ENCODE data around the gene PNMA8C.

The PNMA8C gene

DNA sequence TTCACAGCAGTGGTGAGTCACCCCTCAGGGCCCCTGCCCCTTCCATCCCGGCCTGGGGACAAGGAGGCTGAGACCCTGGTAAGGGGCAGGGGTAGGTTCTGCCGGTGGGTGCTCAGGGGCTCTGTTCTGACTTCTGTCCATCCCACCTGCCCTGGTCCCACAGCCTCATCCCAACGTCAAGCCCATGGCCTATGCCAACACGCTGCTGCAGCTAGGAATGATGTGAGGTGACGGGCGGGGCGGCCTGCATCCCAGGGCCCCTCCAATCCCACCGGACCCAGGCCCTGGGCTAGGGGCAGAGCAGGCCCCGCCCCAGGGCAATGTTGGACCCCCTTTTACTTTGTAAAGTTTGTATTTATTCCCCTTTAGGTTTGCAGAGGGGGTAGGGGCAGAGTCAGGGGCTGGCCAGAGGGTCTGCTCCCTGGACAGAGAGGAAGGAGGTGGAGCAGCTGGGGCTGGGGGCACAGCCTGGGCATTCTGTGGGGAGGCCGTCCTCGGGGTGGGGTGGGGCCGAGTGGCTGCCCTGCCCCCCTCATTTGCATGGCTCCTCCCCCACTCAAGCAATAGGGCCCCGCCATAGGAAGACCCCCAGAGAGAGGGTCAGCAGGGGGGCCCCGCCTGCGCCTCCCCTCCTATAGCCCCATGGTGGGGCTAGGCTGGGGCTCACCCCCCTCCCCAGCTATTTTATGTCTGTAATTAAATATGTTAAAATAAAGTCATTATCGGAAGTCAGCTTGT lies 38.4 kb downstream of the PNMA8C start:
- Histone ChIP-seq H3K36me3 (replicated peaks; ENCODE audit: low read depth, low read length) (peaks cover 57% of the 10 kb centered on the region), H3K9ac (ENCODE audit: low read length) (no peak overlapping the region)
- TF ChIP-seq, protein P1, sequence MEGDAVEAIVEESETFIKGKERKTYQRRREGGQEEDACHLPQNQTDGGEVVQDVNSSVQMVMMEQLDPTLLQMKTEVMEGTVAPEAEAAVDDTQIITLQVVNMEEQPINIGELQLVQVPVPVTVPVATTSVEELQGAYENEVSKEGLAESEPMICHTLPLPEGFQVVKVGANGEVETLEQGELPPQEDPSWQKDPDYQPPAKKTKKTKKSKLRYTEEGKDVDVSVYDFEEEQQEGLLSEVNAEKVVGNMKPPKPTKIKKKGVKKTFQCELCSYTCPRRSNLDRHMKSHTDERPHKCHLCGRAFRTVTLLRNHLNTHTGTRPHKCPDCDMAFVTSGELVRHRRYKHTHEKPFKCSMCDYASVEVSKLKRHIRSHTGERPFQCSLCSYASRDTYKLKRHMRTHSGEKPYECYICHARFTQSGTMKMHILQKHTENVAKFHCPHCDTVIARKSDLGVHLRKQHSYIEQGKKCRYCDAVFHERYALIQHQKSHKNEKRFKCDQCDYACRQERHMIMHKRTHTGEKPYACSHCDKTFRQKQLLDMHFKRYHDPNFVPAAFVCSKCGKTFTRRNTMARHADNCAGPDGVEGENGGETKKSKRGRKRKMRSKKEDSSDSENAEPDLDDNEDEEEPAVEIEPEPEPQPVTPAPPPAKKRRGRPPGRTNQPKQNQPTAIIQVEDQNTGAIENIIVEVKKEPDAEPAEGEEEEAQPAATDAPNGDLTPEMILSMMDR (IDR thresholded peaks at IDR 0.05; ENCODE audit: low read depth, low read length), result no peak
- TF ChIP-seq EZH2phosphoT487 (IDR thresholded peaks at IDR 0.05; ENCODE audit: low read depth), result no peak

DNA sequence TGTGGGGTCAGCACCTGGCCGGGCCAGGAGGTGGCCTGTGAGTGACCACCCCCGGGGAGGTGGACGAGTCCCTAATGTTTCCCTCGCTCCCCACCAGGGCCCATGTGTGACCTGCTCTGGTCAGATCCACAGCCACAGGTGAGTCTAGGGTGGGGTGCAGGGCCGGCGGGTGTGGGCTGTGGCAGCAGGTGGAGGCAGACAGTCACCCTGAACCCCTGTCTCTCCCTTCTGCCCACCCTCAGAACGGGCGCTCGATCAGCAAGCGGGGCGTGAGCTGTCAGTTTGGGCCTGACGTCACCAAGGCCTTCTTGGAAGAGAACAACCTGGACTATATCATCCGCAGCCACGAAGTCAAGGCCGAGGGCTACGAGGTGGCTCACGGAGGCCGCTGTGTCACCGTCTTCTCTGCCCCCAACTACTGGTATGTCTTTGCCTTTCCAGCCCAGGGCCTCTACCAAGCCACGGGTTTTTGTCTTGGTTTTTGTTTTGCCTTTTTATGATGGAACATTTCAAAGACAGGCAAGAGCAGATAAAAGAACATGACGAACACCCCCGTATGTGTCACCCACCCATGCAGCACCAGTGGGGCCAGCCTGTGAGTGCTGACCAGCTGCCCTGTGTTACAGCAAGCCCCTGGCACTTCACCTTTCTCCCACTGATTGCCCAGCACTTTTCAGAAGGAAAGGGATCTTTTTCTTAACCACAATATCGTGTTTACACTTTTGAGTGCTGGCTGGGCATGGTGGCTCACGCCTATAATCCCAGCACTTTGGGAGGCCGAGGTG lies 40.2 kb downstream of the PNMA8C start:
- Histone ChIP-seq H3K79me2 (ENCODE audit: low read length) (no peaks in the 10 kb centered on the region), H3K27me3 (ENCODE audit: low read depth, low read length) (no peaks in the 10 kb centered on the region), H3K4me2 (ENCODE audit: low read length) (no peak overlapping the region), H3K9me3 (ENCODE audit: insufficient read depth, low read length) (no peaks in the 10 kb centered on the region), H4K20me1 (ENCODE audit: insufficient read depth, low read length) (no peaks in the 10 kb centered on the region), H3K4me1 (ENCODE audit: low read length) (no peaks in the 10 kb centered on the region), H2AFZ (ENCODE audit: low read depth, low read length) (no peak overlapping the region), H3K27ac (ENCODE audit: low read length) (no peak overlapping the region), H3K9ac (ENCODE audit: low read length) (no peak overlapping the region), H3K36me3 (replicated peaks; ENCODE audit: low read depth, low read length) (peaks cover 71% of the 10 kb centered on the region), H3K4me3 (ENCODE audit: low read length) (no peak overlapping the region)
- TF ChIP-seq, protein P1 (IDR thresholded peaks at IDR 0.05; ENCODE audit: low read depth, low read length), result no peak
- no peak for TF ChIP-seq EZH2phosphoT487 (IDR thresholded peaks at IDR 0.05; ENCODE audit: low read depth)

More for the DNA sequence above, 38.4 kb downstream of the PNMA8C start:
- Histone ChIP-seq H3K27me3 (ENCODE audit: low read depth, low read length) (no peaks in the 10 kb centered on the region), H3K79me2 (ENCODE audit: low read length) (no peaks in the 10 kb centered on the region), H3K4me2 (ENCODE audit: low read length) (no peak overlapping the region), H3K4me1 (ENCODE audit: low read length) (no peaks in the 10 kb centered on the region), H3K27ac (ENCODE audit: low read length) (no peak overlapping the region), H3K9me3 (ENCODE audit: insufficient read depth, low read length) (no peaks in the 10 kb centered on the region), H3K4me3 (ENCODE audit: low read length) (no peak overlapping the region), H4K20me1 (ENCODE audit: insufficient read depth, low read length) (no peaks in the 10 kb centered on the region), H2AFZ (ENCODE audit: low read depth, low read length) (no peak overlapping the region)

DNA sequence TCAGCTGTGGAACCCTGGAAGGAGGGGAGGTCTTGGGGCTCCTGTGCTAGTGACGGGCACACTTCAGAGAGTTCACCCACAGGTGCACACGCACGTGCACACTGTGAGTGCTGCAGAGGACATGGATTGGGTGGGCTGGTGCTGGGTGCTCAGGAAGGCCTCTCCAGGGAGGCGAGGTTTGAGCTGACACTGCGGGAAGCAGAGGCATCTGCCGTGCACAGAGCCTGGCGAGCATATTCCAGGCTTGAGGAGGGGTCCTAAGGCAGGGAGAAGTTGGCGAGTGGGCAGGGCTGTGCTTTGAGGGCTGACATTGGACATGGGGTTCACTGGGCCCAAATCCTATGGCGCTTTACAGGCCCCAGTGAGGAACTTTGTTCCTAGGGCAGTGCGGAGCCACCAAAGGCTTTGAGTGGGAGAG lies 41.0 kb downstream of the PNMA8C start:
- H3K4me3 ChIP-seq (ENCODE audit: low read length), result no peak overlapping the region
- H3K36me3 ChIP-seq (replicated peaks; ENCODE audit: low read depth, low read length), result peaks cover 70% of the 10 kb centered on the region
- H4K20me1 ChIP-seq (ENCODE audit: insufficient read depth, low read length), result no peaks in the 10 kb centered on the region
- no peak overlapping the region for H3K9ac ChIP-seq (ENCODE audit: low read length)
- H3K27me3 ChIP-seq (ENCODE audit: low read depth, low read length), result no peaks in the 10 kb centered on the region
- H3K9me3 ChIP-seq (ENCODE audit: insufficient read depth, low read length), result no peaks in the 10 kb centered on the region
- H3K4me1 ChIP-seq (ENCODE audit: low read length), result no peaks in the 10 kb centered on the region
- H2AFZ ChIP-seq (ENCODE audit: low read depth, low read length), result no peak overlapping the region
- no peak for TF ChIP-seq EZH2phosphoT487 (IDR thresholded peaks at IDR 0.05; ENCODE audit: low read depth)
- TF ChIP-seq, protein P1 (IDR thresholded peaks at IDR 0.05; ENCODE audit: low read depth, low read length), result no peak
- H3K4me2 ChIP-seq (ENCODE audit: low read length), result no peak overlapping the region
- no peaks in the 10 kb centered on the region for H3K79me2 ChIP-seq (ENCODE audit: low read length)
- no peak overlapping the region for H3K27ac ChIP-seq (ENCODE audit: low read length)

DNA sequence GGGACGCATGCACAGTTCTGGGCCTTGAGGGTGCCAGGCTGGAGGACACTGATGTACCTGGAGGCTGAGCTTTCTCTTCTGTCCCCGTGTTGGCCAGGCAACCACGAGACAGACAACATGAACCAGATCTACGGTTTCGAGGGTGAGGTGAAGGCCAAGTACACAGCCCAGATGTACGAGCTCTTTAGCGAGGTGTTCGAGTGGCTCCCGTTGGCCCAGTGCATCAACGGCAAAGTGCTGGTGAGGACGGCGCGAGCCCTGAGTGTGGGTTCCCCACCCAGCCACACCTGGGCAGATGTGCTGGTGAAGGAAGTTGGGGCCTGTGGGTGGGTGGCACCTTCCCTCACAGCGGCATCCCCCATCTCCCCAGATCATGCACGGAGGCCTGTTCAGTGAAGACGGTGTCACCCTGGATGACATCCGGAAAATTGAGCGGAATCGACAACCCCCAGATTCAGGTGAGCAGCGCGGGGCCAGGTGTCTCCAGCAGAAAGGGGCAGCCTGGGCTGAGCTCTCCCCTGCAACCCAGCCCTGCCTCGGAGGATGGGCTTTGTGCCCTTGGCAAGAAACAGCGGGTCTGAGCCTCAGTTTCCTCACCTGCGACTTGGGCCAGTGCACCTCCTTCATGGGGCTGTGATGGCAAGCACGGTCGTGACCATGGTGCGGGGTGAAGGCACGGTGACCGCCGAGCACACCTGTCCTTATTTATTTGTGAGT lies 41.6 kb downstream of the PNMA8C start:
- Histone ChIP-seq H3K9me3 (ENCODE audit: insufficient read depth, low read length) (no peaks in the 10 kb centered on the region), H2AFZ (ENCODE audit: low read depth, low read length) (no peak overlapping the region), H3K27ac (ENCODE audit: low read length) (no peak overlapping the region), H3K4me1 (ENCODE audit: low read length) (no peaks in the 10 kb centered on the region), H3K9ac (ENCODE audit: low read length) (no peak overlapping the region), H3K4me2 (ENCODE audit: low read length) (no peak overlapping the region), H3K79me2 (ENCODE audit: low read length) (no peaks in the 10 kb centered on the region), H3K27me3 (ENCODE audit: low read depth, low read length) (no peaks in the 10 kb centered on the region), H3K4me3 (ENCODE audit: low read length) (no peak overlapping the region), H3K36me3 (replicated peaks; ENCODE audit: low read depth, low read length) (peaks cover 75% of the 10 kb centered on the region), H4K20me1 (ENCODE audit: insufficient read depth, low read length) (no peaks in the 10 kb centered on the region)
- TF ChIP-seq, protein P1 (IDR thresholded peaks at IDR 0.05; ENCODE audit: low read depth, low read length), result no peak

Measured in OCI-LY3 (cell line).